Inflammatory macrophage treated with lipopolysaccharide for 1 hour (primary cell): ENCODE data around the gene JMY.
"Not testable (repeated sequence)": the region's sequence is repeated elsewhere in the genome, so short reads cannot be mapped to it uniquely, and the experiment has no call there.

Experiments
- DNase-seq, 2 donors: peaks; one replicate each; pipeline ENCODE4 v3.0.0-alpha.2; 2020 to 2022

The JMY gene

GRCh38 chr5:79236970-79237739, 1.2 kb downstream of the JMY start:
- peak in 1 of 2 donors; percentile 13 for DNase-seq

- no peak for DNase-seq
These were observed 2.0 kb downstream of the JMY start for GRCh38 chr5:79237740-79238560.

- no peak for DNase-seq
These were observed 4.6 kb downstream of the JMY start for GRCh38 chr5:79240561-79240960.

GRCh38 chr5:79241535-79241979, 5.6 kb downstream of the JMY start:
- DNase-seq: no peak

- no peak for DNase-seq
These were observed 6.5 kb downstream of the JMY start for GRCh38 chr5:79242242-79243039.

GRCh38 chr5:79243224-79243623, 7.3 kb downstream of the JMY start:
- no peak for DNase-seq

- not testable (repeated sequence) for DNase-seq
These were observed 18.1 kb downstream of the JMY start for GRCh38 chr5:79254067-79254466.

GRCh38 chr5:79255786-79256557, 20.0 kb downstream of the JMY start:
- DNase-seq: peak in 1 of 2 donors; percentile 8

- no peak for DNase-seq
These were observed 20.6 kb downstream of the JMY start for GRCh38 chr5:79256563-79256962.

- DNase-seq: no peak
These were observed 21.4 kb downstream of the JMY start for GRCh38 chr5:79257314-79257713.

GRCh38 chr5:79258801-79259200, 22.9 kb downstream of the JMY start:
- DNase-seq: no peak

- DNase-seq: no peak
These were observed 23.5 kb downstream of the JMY start for GRCh38 chr5:79259383-79259782.

- DNase-seq: no peak
These were observed 23.9 kb downstream of the JMY start for GRCh38 chr5:79259810-79260209.

- no peak for DNase-seq
These were observed 26.0 kb downstream of the JMY start for GRCh38 chr5:79261897-79262296.

- DNase-seq: no peak
These were observed 27.4 kb downstream of the JMY start for GRCh38 chr5:79263290-79263689.

GRCh38 chr5:79267180-79267579, 31.2 kb downstream of the JMY start:
- DNase-seq: no peak

- no peak for DNase-seq
These were observed 33.8 kb downstream of the JMY start for GRCh38 chr5:79269733-79270166.

- DNase-seq: no peak
These were observed 37.4 kb downstream of the JMY start for GRCh38 chr5:79273341-79273740.

GRCh38 chr5:79284846-79285245, 48.9 kb downstream of the JMY start:
- DNase-seq: peak; percentile 21 to 65

GRCh38 chr5:79285285-79285684, 49.4 kb downstream of the JMY start:
- no peak for DNase-seq

GRCh38 chr5:79285833-79286232, 49.9 kb downstream of the JMY start:
- no peak for DNase-seq

- no peak for DNase-seq
These were observed 51.4 kb downstream of the JMY start for GRCh38 chr5:79287380-79287779.
